GM11168 (cell line): ENCODE results near the gene PKD1L1.
"Not testable (repeated sequence)": the region's sequence is repeated elsewhere in the genome, so short reads cannot be mapped to it uniquely, and the experiment has no call there.

Source experiments
- in situ Hi-C: fragments of 300-500 bp; cut with MboI; formaldehyde crosslinking; loops from one replicate; pipeline ENCODE4 v1.12.0; 2022; ENCODE audit warnings: low sequenced_read_pairs; ENCODE audit not compliant: unreplicated experiment

Gene PKD1L1

DNA sequence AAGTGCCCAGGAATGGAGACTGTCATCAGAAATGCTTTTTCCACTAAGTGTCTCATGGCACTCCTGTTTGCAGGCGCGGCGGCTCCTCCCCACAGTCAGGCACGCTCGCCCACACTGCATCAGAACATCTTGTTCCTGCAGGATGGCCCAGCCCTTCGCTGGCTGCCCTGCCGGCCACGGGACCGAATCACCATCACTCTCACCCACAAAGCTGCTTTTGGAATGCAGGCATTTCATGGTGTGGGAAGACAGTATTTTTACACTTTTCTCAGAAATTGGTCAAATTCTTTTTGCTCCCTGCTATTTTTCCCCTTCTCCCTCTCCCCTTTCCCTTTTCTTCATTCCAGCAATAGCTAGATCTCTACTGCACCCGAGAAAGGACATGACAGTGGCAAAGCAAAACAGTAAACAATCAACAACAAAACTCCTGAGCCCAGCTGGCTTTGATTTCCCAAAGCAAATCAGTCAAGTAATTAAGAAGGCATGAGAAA, 190.3 kb downstream of the PKD1L1 start:
- in situ Hi-C loops: no loop called here

DNA sequence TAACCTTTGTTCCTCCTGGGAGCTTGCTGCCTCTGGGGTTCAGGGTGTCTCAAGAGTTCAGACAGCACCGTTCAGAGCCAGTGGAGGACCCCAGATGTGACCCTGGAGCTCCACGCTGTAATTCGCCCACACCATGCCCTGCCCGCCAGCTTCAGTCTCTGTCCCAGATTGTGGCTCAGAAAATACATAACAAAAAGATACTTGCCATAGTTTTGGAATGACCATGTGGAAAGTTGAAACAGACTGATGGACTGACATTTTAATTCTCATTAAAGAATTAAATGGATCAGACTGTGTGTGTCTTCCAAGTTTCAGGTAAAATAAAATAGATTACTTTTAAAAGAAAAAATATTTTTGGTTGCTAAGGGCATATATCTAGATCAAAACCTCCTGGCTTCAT, 191.6 kb downstream of the PKD1L1 start:
- in situ Hi-C loops: no loop called here

DNA sequence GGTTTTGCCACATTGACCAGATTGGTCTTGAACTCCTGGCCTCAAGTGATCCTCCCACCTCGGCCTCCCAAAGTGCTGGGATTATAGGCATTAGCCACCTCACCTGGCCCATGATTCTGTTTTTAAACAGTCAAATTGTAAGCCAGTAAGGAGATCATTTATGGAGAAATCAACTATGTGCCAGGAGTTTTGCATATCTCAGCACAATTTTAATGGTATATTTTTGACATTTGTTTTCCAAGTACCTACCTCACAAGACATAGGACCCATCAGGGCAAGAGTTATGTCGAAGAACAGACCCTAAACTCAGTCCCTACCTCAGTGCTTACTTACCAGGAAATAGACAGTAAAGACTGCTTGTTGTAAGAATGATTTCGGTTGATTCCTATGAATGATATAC, 193.0 kb downstream of the PKD1L1 start:
- in situ Hi-C loops: no loop called here

DNA sequence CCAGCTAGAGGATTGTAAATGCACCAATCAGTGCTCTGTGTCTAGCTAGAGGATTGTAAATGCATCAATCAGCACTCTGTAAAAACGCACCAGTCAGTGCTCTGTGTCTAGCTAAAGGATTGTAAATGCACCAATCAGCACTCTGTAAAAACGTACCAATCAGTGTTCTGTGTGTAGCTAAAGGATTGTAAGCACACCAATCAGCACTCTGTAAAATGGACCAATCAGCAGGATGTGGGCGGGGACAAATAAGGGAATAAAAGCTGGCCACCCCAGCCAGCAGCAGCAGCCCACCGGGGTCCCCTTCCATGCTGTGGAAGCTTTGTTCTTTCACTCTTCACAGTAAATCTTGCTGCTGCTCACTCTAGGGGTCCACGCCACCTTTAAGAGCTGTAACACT, 196.5 kb downstream of the PKD1L1 start:
- in situ Hi-C loops: not testable (repeated sequence)

DNA sequence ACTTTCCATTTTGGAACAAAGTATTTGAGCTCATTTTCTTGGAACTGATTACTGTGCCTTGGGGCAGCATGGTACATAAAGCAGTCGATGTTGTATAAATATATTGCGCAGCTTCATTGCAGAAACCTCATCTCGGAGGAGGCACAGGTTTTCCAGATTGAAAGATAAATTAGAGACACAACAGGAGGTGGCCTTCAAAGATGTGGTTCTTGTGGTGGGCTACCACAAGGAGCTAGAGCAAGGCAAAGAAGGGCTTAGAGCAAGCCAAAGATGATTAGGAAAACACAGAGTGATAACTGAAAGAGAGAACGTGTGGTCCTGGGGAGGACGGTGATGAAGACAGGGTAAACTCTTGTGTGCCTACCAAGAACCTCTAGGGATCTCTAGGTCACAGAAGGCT, 197.2 kb downstream of the PKD1L1 start:
- in situ Hi-C loops: no loop called here

DNA sequence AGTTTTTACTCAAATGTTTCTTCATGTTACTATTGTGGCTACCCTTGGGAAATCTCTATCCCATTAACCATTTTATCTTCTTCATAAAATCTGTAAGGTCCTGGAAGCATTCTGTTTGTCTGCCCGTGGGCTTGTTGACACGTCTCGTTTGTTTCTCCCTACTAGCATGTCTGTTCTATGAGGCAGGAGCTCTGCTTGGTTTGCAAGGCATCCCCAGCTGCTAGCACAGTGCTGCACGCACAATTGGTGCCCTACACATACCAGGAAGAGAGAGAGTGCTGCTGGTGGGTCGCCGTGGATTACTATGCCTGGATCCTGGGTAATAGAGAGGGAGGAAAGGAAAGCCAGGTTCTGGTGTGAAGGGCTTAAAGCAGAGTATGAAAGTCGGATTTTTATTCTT, 200.2 kb downstream of the PKD1L1 start:
- in situ Hi-C loops: no loop called here

DNA sequence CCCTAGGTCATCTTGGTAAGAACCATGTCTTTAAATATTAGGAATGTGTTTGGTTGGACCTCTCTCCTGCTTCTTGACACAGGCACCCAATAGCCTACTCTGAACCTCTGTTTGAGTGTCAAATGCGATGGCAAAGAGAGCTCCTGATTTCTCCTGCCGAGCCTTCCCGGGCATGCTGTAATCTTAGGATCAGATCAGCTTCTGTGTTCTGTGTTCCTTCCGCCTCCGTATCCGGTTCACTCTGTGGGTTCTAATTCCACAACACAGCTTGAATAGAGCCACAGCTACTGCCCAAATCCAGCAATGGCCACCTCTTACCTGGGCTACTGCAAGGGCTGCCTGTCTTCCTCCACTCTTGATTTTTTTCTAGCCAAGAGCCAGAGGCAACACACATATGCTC, 201.1 kb downstream of the PKD1L1 start:
- in situ Hi-C loops: no loop called here

DNA sequence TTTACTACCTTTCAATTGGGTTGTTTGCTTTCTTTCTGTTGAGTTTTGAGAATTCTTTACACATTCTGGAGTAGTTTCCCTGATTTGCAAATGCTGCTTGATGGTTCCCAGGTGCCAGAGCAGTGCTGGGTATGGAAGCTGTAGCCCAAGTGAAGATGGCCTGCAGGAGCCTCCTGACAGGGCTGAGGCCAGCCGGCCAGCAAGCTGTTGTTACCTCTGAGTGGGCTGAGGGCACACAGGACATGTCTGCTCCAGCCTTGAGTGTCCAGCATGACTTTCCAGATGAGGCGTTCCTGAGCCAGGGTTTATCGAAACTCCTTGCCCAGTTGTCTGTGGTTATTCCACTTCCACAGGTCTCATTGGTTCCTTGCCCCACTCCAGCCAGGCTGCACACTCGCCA, 201.8 kb downstream of the PKD1L1 start:
- in situ Hi-C loops: no loop called here

DNA sequence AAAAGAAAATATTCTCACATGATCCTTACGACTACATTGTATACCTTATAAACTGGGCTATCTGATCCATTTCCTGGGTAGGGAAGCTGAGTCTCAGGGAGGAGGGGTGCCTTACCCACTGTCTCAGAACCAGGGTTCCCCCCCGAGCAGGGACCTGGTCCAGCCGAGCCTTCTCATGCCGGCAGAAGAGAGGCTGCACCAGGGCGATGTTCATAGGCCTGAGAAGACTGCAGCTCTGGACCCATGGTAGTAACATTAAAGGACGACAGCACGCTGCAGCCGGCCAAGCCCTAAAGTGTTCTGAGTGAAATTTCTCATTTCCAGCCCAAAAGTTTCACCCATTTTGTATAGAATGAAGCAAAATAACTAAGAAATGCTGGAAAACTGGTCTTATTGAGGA, 203.4 kb downstream of the PKD1L1 start:
- in situ Hi-C loops: no loop called here

DNA sequence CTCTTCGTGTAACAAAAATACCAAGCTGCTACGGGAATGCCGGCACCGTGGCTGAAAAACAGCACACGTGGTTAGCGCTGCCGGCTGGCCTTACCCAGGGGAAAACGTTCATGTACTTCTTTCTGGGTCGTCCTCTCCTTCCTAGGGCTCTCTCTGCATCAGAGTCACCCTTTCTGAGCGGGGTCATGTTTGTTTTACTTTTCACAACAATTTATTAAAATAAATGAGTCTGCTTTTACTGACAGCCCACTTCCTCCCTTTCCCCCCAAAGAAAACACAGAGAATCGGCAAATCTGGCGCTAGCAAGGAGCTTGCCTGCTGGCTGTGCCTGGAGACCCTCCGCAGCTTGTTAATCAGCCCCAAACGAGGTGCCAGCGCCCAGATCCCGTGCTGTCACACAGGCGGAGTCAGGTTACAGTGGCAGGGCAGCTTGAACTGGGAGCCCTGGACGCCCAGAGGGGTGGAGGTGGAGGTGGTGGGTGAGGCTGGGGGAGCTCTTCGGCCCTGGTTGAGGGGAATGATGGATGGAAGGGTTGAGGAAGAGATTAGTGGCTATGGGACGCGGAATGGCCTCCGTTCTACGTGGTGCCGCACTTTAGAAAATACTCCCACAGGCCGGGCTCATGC, 204.2 kb downstream of the PKD1L1 start:
- in situ Hi-C loops: no loop called here

DNA sequence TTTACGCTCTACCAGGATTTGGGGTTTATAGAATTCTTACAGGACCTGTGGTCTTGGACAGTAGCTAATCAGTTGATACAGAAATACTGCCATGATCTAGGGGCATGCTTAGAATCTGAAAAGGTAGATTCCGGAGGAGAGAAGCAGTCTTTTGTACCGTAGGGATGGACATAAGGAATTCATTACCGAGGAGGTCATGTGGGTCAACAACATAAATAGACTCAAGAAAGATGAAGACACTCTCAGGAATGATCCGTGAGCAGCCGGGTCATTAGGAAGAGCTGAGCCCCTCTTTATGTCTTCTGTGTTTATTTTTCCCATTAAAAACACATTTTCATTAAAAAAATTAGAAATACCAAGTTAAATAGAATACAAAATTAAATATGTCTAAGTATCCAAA, 206.3 kb downstream of the PKD1L1 start:
- in situ Hi-C loops: no loop called here

DNA sequence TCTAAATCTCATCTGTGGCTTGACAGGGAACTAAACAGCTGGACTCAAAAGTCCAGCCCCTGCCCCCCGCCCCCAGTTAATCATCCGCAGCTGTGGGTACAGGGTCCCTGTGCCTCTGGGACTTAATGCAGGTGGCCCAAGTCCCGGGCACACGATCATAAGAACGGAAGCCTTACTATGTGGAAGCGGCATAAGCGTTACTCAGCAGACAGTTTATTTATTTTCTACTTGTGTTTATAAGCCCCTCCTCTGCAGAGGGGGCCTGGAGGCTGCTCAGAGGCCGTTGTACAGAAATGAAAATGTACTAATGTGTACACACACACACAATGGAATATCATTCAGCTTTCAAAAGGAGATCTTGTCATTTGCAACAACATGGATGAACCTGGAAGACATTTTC, 208.4 kb downstream of the PKD1L1 start:
- in situ Hi-C loops: no loop called here

DNA sequence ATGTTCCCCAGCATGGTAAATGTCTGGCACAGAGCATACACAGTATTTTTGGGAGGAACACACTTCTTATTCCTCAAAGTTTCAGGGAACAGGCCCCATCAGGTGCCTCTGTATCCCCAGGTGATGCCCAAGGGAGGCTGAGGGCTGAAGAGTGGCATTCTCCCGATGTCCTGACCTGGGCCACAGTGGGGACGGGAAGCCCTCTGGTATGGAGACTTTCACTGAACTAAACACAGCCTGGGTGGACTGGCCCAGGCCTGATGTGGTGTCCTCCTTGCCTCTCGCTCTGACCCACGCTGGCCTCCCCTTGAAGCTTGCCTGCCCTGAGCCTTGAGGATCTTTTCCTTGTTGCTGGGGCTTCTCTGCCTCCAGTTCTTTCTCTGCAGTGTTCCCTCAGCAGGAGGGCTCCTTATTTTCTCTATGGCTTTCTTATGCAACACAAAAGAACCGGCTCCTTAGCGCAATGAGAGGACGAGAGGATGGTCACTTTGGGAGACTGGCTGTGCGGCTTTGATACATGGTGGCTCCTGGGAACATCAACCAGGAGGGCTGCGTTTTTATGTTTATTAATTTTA, 208.9 kb downstream of the PKD1L1 start:
- in situ Hi-C loops: no loop called here

DNA sequence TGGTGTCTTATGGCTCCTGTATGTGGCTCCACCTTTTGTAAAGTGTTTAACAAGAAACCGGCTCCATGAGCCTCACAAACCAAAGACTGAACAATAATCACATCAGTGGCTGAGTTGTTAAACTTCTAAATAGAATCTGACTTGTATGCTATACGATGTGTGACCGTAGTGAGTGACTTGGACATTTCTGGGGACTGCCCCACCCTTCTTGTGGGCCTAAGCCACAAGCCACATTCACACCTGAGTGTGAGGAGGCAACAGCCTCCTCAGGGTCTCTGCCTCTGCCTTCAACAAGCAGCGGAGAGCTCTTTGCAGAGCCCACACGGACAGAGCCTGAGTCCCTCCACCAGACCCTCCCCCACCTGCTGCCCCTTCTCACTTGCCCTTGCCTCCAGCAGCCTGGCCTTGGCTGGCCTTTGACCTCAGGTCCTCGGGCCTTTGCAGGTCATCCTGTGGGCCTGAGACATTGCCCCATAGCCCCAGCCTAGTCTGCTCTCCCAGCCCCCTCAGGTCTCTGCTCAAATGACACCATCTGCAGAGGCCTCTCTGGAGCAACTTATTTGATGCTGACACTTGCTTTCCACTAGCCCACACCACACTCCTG, 209.6 kb downstream of the PKD1L1 start:
- in situ Hi-C loops: no loop called here

DNA sequence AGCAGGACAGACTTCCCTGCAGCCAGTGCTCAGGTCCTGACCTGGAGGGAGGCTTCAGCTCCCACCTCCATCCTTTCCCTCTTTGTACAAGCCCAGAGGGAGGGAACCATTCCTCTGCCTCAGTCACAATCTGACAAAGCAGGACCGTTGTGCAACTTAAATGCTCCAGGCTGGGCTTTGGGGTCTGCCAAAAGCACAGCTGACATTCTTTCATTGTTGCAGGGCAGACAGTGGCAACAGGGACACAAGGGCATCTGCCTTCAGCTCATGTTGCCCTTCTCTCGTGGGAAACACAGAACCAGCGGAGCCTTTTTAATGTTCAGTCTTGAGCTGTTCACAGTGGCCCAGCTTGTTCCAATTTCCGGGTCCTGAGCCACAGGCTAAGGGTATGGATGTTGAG, 210.7 kb downstream of the PKD1L1 start:
- in situ Hi-C loops: no loop called here

DNA sequence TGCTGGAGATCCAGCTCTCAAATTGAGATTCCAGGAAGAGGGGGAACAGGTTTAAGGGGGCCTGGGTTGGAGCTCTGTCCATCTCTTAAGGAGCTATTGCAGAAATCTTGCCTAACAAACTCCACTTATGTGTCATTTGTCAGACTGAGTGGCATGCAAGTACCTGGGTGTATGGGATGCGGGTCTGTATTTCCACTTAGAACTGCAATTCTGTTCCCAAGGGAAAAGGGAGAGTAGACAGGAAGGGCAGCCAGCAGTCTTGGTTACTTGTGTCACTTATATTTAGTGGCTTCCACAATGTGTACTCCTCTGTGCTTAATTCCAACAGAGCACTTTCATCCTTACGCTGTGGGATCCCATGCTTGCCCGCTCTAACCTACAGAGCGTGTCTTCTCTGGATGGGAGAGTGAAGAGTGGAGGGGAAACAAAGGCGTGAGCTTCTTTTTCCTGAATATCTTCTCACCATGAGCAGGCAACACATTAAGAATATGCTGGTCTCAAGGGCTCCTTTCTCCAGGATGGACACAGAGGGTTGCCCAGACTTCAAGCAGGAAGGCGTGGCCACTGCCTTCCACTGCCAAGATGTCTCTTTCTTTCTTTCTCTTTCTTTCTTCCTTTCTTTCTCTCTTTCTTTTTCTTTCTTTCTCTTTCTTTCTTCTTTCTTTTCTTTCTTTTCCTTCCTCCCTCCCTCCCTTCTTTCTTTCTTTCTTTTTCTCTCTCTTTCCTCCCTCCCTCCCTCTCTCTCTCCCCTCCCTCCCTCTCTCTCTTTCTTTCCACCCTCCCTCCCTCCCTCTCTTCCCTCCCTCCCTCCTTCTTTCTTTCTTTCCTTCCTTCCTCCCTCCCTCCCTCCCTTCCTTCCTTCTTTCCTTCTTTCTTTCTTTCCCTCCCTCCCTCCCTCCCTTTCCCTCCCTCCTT, 212.6 kb downstream of the PKD1L1 start:
- in situ Hi-C loops: no loop called here

DNA sequence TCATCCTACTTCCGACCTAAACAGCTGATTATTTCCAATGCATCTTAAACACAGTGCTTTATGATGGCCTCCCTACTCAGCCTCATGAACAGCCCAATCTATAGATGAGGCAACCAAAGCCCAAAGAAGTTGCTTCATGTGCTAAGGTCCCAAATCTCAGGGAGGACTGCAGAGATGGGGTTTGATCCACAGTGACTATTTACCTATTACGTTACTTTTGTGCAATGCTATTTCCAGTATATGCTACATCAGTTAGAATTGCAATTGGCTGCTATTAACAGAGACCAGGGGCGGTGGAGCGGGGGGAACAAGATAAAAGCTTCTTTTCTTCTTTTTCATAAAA, 213.3 kb downstream of the PKD1L1 start:
- in situ Hi-C loops: no loop called here

DNA sequence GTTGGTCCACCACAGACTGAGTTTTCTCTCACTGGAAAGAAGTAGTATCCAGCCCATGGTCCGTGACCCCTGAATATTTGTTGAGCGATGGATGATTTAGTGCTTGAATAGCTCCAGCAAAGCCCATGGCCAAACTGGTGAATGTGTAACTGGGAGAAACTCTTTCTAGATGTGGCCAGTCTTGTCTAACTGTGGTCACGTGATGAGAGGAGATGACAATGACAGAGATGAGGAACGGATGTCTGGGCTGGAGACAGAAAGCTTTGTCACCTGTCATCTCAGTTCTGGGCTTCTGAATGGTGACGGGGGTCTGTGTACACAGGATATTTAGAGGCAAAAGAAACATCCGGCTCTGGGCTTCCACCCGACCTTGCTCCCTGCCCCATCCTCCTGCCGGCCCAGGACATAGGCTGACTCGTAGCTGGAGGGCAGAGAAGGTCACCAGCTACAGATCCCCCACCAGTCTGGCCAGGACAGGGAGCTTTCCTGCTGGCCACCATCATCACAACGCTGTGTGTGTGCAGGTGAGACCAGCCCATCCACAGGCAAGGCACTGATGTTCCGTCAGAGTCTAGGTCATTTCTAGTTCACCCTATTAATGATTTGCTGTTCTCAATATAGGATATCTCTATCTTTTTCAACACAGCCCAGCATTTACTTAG, 213.8 kb downstream of the PKD1L1 start:
- in situ Hi-C loops: no loop called here

DNA sequence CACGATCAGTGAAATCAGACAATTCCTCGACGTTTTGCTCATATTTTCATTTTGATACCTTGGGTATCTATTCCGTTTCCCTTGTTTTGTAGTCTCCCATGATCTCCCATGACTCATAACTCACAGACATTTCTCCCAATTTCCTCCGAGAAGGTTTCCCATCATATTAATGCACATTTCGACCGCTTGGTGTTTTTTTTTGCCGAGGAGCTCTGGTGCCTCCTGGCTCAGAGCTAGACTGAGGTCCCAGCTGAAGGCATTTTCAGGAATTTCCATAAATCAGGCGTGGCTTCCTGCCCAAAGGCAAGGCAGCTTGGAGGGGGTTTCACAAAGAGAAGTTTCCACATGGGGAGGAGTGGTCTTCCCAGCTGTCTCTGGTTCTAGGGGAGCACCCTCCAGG, 218.1 kb downstream of the PKD1L1 start:
- in situ Hi-C loops: no loop called here

DNA sequence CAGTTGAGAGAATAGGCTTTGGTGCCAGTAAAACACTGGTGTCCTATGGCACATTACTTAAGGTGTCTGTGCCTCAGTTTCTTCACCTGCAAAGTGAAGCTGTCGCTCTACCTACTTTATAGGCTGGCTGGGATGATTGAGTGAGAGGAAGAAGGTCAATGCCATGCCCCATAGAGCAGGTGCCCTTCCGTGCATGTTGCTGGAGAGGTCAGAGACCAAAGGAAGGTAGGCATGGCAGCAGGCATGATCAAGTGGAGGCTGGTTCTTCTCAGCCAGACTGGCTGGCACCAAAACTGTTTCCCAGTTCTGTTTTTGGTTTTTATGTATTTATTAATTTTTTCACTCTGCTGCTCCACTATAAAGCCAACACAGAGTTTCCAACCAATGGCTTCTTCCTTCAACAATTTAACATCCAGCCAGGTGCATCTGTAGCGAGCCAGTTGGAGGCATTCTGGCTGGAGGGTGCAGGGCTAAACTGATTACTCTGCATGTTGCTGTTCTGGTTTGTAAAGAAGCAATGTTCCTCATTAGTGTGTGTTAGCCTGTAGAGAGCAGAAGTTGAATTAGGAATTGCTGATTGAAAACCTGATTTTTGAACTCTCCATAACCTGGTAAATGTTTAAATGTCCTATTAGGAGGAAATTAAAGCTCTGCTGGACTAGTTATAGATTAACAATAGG, 222.1 kb downstream of the PKD1L1 start:
- in situ Hi-C loops: no loop called here
